Mesendoderm (in vitro differentiated cells): ENCODE data around the gene AGER.

ENCODE experiments used
- DNase-seq: peaks from one replicate; pipeline ENCODE4 v3.0.0; 2013
- H2AK5ac ChIP-seq: 2 replicates; pipeline ENCODE4 v1.6.1; 2013; ENCODE audit warnings: low read length, inconsistent platforms
- H2BK120ac ChIP-seq: 2 replicates; pipeline ENCODE4 v1.6.1; 2013; ENCODE audit warnings: low read depth, mild to moderate bottlenecking, low read length, moderate library complexity, mixed read lengths
- H2BK15ac ChIP-seq: replicated peaks from 2 replicates; pipeline ENCODE4 v1.6.1; 2013; ENCODE audit warnings: low read depth, mild to moderate bottlenecking, moderate library complexity
- H2BK5ac ChIP-seq: 2 replicates; pipeline ENCODE4 v1.6.1; 2013; ENCODE audit warnings: low read length, inconsistent platforms
- H3K18ac ChIP-seq: 2 replicates; pipeline ENCODE4 v1.6.1; 2013; ENCODE audit warnings: mild to moderate bottlenecking, low read length, mixed read lengths
- H3K23ac ChIP-seq: one replicate; pipeline ENCODE4 v1.6.1; 2013; ENCODE audit warnings: low read length
- H3K27ac ChIP-seq: 2 replicates; pipeline ENCODE4 v1.5.1; 2013; ENCODE audit warnings: low read depth, mild to moderate bottlenecking, inconsistent platforms, low read length, moderate library complexity
- H3K27me3 ChIP-seq: 2 replicates; pipeline ENCODE4 v1.6.1; 2013; ENCODE audit warnings: low read length, control low read depth, mild to moderate bottlenecking, inconsistent platforms; ENCODE audit not compliant: insufficient read depth, poor library complexity
- H3K36me3 ChIP-seq: 2 replicates; pipeline ENCODE4 v1.6.1; 2013; ENCODE audit warnings: low read length, inconsistent platforms; ENCODE audit not compliant: control insufficient read depth, insufficient read depth
- H3K4ac ChIP-seq: one replicate; pipeline ENCODE4 v1.6.1; 2013; ENCODE audit warnings: low read depth, mild to moderate bottlenecking, low read length, moderate library complexity
- H3K4me1 ChIP-seq: 2 replicates; pipeline ENCODE4 v1.6.1; 2013; ENCODE audit warnings: low read depth, low read length, inconsistent platforms; ENCODE audit not compliant: control insufficient read depth
- H3K4me2 ChIP-seq: 2 replicates; pipeline ENCODE4 v1.6.1; 2013; ENCODE audit warnings: low read length
- H3K4me3 ChIP-seq: 2 replicates; pipeline ENCODE4 v1.5.1; 2013; ENCODE audit warnings: mild to moderate bottlenecking, low read length
- H3K56ac ChIP-seq: one replicate; pipeline ENCODE4 v1.6.1; 2013; ENCODE audit warnings: low read length
- H3K79me1 ChIP-seq: 2 replicates; pipeline ENCODE4 v1.6.1; 2013; ENCODE audit warnings: low read length, inconsistent platforms
- H3K79me2 ChIP-seq: 2 replicates; pipeline ENCODE4 v1.6.1; 2013; ENCODE audit warnings: mild to moderate bottlenecking, low read length; ENCODE audit not compliant: control insufficient read depth, insufficient read depth
- H3K9ac ChIP-seq: 2 replicates; pipeline ENCODE4 v1.6.1; 2013; ENCODE audit warnings: low read length, inconsistent platforms
- H4K5ac ChIP-seq: one replicate; pipeline ENCODE4 v1.6.1; 2013; ENCODE audit warnings: low read length
- H4K8ac ChIP-seq: one replicate; pipeline ENCODE4 v1.6.1; 2013; ENCODE audit warnings: low read depth, mild to moderate bottlenecking, control low read depth, low read length, moderate library complexity
- WGBS: extraction: QIAGEN DNeasy Blood & Tissue Kit; methylation state at CpG from one replicate; pipeline ENCODE4 v1.1.7; 2013; ENCODE audit warnings: low lambda C conversion rate, missing lambda C conversion rate; ENCODE audit not compliant: insufficient coverage; ENCODE audit errors: extremely low coverage; 5-methylcytosine and 5-hydroxymethylcytosine counted together

Gene AGER

DNA sequence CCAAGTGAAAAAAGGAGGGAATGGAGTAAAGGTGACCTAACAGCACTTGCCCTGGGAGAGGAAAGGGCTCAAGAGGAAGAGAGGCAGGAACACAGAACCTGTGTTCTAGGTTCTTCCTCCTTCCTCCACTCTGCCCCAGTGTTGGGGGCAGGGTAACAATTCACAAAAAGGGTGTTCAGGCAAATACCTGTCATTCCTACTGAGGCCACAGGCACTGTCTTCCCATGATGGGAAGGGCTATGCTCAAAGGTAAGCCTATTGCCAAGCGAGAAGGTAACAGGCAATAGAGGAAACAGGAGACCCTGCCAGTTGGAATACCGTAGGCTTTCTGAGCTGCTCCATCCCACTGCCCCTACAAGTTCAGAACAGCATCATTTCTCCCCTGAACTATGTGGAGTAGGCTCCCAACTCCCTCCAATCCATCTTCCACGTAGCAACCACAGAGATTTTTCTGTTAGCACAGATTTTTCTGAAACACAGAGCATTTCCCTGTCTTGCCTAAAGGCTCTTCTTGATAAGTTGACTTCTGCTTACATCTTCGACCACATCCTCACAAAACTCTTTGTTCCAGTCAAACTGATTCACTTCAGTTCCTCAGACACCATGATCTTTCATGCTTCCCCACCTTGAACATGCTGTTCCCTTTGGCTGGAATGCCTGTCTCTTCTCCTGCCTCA is 10.9 kb downstream of the AGER start:
- no peak overlapping the region for H4K8ac ChIP-seq
- no peaks in the 10 kb centered on the region for H3K27me3 ChIP-seq
- H3K9ac ChIP-seq, result peak overlapping the region; percentile 12
- H3K36me3 ChIP-seq, result peaks cover 2% of the 10 kb centered on the region
- H3K27ac ChIP-seq, result no peak overlapping the region
- H2BK120ac ChIP-seq, result no peak overlapping the region
- no peak overlapping the region for H3K56ac ChIP-seq
- H2BK5ac ChIP-seq, result no peak overlapping the region
- no peak overlapping the region for H2BK15ac ChIP-seq
- no peak overlapping the region for H3K4me2 ChIP-seq
- H3K18ac ChIP-seq, result no peak overlapping the region
- H3K23ac ChIP-seq, result no peak overlapping the region
- no CpG with 5 or more reads among the region's 4 CpGs for WGBS
- no peak overlapping the region for H4K5ac ChIP-seq
- H3K79me1 ChIP-seq, result peaks cover 24% of the 10 kb centered on the region
- peak; percentile 84 for DNase-seq
- no peak overlapping the region for H2AK5ac ChIP-seq
- H3K79me2 ChIP-seq, result peaks cover 31% of the 10 kb centered on the region
- H3K4me3 ChIP-seq, result no peak overlapping the region
- H3K4me1 ChIP-seq, result peaks cover 15% of the 10 kb centered on the region
- no peak overlapping the region for H3K4ac ChIP-seq

DNA sequence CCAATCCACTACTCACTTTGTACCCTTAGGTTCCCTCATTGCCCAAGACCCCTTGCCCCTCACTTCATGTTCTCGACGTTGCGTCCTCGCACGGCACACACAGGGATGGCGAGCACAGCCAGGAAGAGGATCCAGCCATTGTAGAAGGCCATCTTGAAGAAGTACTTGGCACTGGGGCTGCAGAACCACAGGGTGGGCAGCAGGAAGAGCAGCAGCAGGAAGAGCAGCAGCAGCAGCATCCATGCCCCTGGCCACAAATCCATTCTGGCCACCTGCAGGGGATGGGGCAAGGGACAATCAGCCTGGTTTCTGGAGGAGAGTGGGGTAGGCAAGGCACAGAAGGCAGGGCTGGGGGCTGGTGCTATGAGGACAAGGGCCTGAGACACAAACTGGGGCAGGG is 12.8 kb downstream of the AGER start:
- H3K23ac ChIP-seq, result no peak overlapping the region
- H3K4ac ChIP-seq, result no peak overlapping the region
- DNase-seq, result no peak
- H2AK5ac ChIP-seq, result no peak overlapping the region
- H4K8ac ChIP-seq, result no peak overlapping the region
- H3K36me3 ChIP-seq, result peaks cover 2% of the 10 kb centered on the region
- no peak overlapping the region for H3K56ac ChIP-seq
- H3K4me2 ChIP-seq, result no peak overlapping the region
- no peak overlapping the region for H3K9ac ChIP-seq
- no peak overlapping the region for H3K4me3 ChIP-seq
- H3K4me1 ChIP-seq, result peaks cover 10% of the 10 kb centered on the region
- H3K79me1 ChIP-seq, result peaks cover 24% of the 10 kb centered on the region
- H2BK5ac ChIP-seq, result no peak overlapping the region
- no peak overlapping the region for H2BK120ac ChIP-seq
- no peak overlapping the region for H2BK15ac ChIP-seq
- H3K27ac ChIP-seq, result no peak overlapping the region
- no peaks in the 10 kb centered on the region for H3K27me3 ChIP-seq
- no peak overlapping the region for H3K18ac ChIP-seq
- H4K5ac ChIP-seq, result no peak overlapping the region
- WGBS, result no CpG with 5 or more reads among the region's 6 CpGs
- peaks cover 29% of the 10 kb centered on the region for H3K79me2 ChIP-seq

DNA sequence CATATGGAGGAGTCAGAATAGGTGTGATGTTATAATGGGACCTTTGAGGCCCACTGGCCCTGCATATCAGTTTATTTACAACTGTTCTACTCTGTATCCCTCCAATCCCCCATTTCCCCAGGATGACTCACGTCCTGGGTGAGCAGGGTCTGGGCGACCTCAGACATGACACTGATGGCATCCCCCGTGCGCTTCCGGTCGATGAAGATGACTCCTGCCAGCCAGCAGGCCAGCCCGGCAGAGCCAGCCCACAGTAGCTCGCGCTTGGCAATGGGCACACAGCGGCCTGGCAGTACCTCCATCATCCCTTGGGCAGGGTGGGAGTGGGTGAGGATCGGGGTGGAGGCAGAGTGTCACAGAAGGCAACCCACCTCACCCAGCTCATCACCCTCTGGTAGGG is 13.8 kb downstream of the AGER start:
- Histone ChIP-seq H3K79me2 (peaks cover 24% of the 10 kb centered on the region), H3K23ac (no peak overlapping the region), H3K79me1 (peaks cover 24% of the 10 kb centered on the region), H2BK120ac (no peak overlapping the region), H3K4me2 (no peak overlapping the region), H2AK5ac (no peak overlapping the region), H3K4ac (no peak overlapping the region), H3K4me3 (no peak overlapping the region), H3K27ac (no peak overlapping the region), H3K56ac (no peak overlapping the region), H4K8ac (no peak overlapping the region), H3K36me3 (peaks cover 2% of the 10 kb centered on the region), H2BK15ac (no peak overlapping the region), H3K9ac (no peak overlapping the region), H3K27me3 (no peaks in the 10 kb centered on the region), H2BK5ac (no peak overlapping the region), H3K4me1 (peaks cover 9% of the 10 kb centered on the region), H3K18ac (no peak overlapping the region), H4K5ac (no peak overlapping the region)
- no peak for DNase-seq
- WGBS, result no CpG with 5 or more reads among the region's 11 CpGs

DNA sequence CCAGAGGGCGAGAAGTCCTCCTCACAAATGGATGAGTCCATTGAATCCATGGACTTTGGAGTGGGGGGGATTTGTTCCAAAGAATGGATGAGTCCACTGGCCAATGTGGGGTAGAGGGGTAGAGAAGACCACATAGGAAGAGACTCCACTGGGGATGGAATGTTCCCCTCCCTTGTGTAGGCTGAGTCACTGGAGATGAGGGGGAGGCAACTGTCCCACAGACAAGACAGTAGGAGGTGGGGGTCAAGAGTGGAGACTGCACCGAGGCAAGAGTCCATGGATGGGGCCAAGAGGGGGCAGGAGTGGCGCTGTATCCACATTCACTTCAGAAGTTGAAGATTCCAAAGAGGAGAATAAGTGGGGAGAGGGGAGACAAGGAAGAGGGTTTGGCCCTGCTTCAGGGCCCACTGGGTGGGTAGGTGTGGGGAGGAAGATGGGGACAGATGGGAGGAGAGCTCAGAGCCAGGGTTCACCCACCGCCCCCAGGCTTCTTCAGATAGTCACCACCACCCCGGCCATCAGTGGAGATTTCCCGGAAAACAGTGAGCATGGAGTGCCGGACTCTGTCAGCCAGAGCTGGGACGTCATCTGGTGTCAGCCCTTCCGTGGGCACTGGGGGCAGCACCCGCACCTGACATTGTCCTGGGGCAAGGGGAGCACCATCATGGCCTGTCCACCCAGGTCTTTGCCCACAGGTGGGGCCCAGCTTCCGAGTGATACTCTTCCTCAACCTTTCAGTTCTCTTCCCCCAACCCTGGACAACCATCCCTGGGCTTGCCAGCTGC is 15.1 kb downstream of the AGER start:
- H3K18ac ChIP-seq, result no peak overlapping the region
- H2BK15ac ChIP-seq, result no peak overlapping the region
- peaks cover 2% of the 10 kb centered on the region for H3K36me3 ChIP-seq
- no peak overlapping the region for H2BK120ac ChIP-seq
- no peak overlapping the region for H4K5ac ChIP-seq
- H2BK5ac ChIP-seq, result no peak overlapping the region
- no peaks in the 10 kb centered on the region for H3K27me3 ChIP-seq
- WGBS, result no CpG with 5 or more reads among the region's 11 CpGs
- H3K56ac ChIP-seq, result no peak overlapping the region
- no peak overlapping the region for H3K4me2 ChIP-seq
- DNase-seq, result no peak
- H3K23ac ChIP-seq, result no peak overlapping the region
- peaks cover 4% of the 10 kb centered on the region for H3K4me1 ChIP-seq
- peaks cover 14% of the 10 kb centered on the region for H3K79me1 ChIP-seq
- H3K4me3 ChIP-seq, result no peak overlapping the region
- H3K4ac ChIP-seq, result no peak overlapping the region
- H3K9ac ChIP-seq, result no peak overlapping the region
- no peak overlapping the region for H3K27ac ChIP-seq
- no peak overlapping the region for H2AK5ac ChIP-seq
- no peak overlapping the region for H4K8ac ChIP-seq
- H3K79me2 ChIP-seq, result peaks cover 11% of the 10 kb centered on the region

DNA sequence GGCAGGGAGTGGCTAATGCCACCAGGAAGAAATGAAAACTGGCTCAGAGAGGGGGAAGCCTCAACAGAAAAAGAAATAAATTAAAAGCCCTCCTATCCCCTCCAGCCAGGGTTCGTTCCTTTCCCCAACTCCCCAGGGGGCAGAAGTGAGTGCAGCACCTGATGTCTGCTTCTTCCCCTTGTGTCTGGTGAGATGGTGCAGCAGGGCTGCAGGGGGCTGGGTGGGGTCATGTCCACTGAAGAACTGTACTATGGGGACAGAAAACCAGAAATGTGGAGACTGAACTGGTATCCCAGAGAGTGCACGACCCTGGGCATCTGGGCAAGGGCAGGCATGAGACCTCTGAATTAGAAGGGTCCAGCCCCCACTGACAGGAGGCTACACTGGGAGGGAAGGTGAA is 15.7 kb downstream of the AGER start:
- H3K4me2 ChIP-seq, result no peak overlapping the region
- no peaks in the 10 kb centered on the region for H3K27me3 ChIP-seq
- H3K18ac ChIP-seq, result no peak overlapping the region
- H3K4ac ChIP-seq, result no peak overlapping the region
- no peak overlapping the region for H2BK120ac ChIP-seq
- H3K79me2 ChIP-seq, result peaks cover 8% of the 10 kb centered on the region
- no peak for DNase-seq
- H3K9ac ChIP-seq, result no peak overlapping the region
- H3K23ac ChIP-seq, result no peak overlapping the region
- no peak overlapping the region for H2BK15ac ChIP-seq
- no peak overlapping the region for H3K4me3 ChIP-seq
- no peak overlapping the region for H4K5ac ChIP-seq
- peaks cover 11% of the 10 kb centered on the region for H3K79me1 ChIP-seq
- H3K4me1 ChIP-seq, result peaks cover 4% of the 10 kb centered on the region
- peak overlapping the region; percentile 64 for H3K27ac ChIP-seq
- WGBS, result no CpG with 5 or more reads among the region's 2 CpGs
- H3K56ac ChIP-seq, result peak overlapping the region; percentile 42
- H2AK5ac ChIP-seq, result no peak overlapping the region
- no peak overlapping the region for H2BK5ac ChIP-seq
- H3K36me3 ChIP-seq, result peaks cover 2% of the 10 kb centered on the region
- H4K8ac ChIP-seq, result no peak overlapping the region
